OCI-LY1 (cell line): ENCODE data around the gene DNAH9.

Experiments used
- CTCF ChIP-seq: fragments of 200-600 bp; sonication (generic), shearing (Covaris generic); IDR thresholded peaks from 2 replicates; pipeline ENCODE4 v1.5.1; 2017; ENCODE audit warnings: mild to moderate bottlenecking, antibody characterized with exemption, low read length, moderate library complexity, mixed read lengths
- EZH2 ChIP-seq: fragments of 200-600 bp; sonication (generic), shearing (Covaris generic); IDR thresholded peaks from 2 replicates; pipeline ENCODE4 v1.8.0; 2017; ENCODE audit warnings: borderline replicate concordance, mixed run types, mild to moderate bottlenecking, antibody characterized with exemption, low read length, moderate library complexity, mixed read lengths

DNA sequence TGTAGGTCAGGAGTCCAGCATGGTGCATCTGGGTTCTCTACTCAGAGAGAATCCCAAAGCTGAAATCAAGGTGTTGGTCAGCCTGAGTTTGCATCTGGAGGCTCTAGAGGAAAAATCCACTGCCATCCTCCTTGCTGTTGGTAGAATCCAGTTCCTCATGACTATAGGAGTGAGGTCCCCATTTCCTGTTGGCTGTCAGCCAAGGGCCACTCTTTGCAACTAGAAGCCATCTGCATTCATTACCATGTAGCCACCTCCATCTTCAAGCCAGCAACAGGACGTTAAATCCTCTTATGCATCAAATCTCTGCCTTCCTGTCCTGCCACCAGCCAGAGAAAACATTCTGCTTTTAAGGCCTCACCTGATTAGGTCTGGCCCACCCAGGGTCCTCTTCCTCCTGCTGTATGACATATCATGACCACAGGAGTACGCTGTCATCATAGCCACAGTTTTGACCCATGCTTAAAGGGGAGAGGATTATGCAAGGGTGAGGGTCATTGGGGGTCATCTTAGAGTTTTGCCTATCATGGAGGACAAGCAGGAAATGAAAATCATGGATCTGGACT, 40.5 kb downstream of the DNAH9 start:
- no peak for TF ChIP-seq CTCF
- TF ChIP-seq EZH2 = no peak
